NK-92 treated with Interleukin-12 subunit alpha and Interleukin-12 subunit beta, amount 100 ng/mL, for 24 hours (cell line): ENCODE measurements around the gene PTCSC3.

Source experiments
- DNase-seq: peaks from one replicate; lab custom pipeline; 2025; lab: John Stamatoyannopoulos, UW

Gene PTCSC3

DNA sequence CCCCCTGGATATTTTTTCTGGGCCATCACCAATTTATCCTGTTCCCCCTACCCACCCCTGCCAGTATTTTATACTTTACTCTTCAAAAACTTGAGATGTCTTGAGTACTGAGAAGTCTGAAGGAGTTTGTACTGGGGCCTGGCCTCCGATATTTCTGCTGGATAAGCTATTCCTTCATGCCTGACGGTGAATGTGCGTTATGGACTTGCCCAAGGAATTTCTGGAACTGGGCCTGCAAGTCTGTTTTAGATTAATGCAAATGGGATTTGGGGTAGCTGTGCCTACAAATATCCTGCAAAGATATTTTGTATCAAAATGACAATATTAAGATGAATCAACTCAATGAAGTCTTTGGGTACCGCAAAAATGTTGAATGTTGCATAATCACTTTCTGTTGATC lies at the start of gene PTCSC3:
Gene PTCSC3, minus strand, starts transcription at position 199 of the 400 bp plus-strand sequence.
- DNase-seq, result no peak

DNA sequence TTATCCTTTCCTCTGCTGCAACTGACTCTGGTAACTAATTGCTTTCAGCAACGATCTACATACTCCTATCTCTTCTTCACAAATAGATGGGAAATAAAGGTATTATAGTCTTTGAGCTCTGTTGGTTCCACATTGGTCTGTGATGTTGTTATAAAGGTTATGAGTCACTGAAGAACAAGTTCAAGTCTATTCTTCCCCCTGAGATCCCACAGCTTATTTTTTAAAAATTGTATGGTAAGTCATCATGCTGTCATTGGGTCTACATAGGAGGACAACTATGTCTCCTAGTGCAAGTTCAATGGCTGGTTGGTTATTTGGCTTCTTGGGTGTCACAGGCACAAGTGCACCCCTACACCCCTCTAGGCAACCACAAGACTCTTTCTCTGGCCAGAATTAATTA lies 49.6 kb upstream of the PTCSC3 start:
- DNase-seq, result no peak

DNA sequence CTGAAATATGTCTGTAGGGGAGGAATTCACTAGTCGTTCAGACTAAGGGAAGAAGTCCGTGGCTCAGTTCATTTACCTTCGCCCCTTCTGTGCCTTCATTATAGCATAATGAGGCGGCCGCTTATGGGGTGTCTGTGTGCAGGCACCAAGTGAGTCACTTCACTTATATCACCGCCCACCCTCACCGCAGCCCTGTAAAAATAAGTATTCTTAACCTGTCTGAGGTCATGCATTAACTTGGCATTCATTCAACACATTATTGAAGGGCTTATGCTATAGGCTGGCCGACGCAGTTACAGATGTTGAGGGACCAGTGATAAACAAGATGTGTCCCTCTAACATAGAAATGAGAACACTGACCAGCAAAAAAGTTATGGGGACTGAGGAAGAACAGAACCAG lies 47.7 kb upstream of the PTCSC3 start:
- DNase-seq, result no peak

DNA sequence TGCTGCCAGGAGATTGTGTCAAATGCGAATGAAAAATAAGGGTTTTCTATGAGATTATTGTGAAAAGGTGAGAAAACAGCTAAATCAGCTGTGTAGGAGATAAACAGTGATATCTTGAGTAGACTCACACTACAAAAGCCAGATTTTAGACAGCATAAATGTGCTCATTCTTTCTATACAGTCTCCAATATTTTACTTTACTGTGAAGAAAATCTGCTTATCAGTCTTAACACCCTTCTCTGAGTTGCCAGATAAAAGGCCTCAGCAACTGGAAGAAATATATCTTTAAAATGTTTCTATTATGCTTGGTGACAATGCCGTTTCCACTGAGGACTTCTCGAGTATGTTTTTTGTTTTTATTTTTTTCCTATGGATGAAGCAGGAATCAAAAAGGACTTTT lies 47.0 kb upstream of the PTCSC3 start:
- no peak for DNase-seq

DNA sequence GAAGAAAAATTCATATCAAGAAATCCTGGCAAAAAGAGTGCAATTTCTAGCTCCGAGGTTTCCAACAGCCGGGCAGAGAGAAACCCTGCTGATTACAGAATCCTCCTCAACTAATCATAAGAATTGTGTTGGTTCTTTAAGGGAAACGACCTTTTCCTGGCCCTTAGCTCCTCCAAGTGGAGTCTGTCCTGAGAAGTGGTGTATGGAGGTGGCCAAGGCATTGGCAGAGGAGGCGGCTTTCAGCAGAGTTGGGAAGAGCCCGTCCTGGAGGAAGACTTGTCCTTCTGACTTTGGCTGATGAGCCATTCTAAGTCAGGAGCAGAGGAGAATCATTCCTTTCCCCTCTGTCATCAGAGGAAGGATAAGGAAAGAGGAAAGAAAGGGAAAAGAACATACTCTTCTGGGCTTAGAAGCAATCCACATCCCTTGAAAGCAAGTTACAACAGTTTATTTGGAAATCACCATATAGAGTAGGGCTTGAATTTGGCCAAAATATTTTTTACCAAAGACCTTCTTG lies 46.5 kb upstream of the PTCSC3 start:
- DNase-seq, result no peak

DNA sequence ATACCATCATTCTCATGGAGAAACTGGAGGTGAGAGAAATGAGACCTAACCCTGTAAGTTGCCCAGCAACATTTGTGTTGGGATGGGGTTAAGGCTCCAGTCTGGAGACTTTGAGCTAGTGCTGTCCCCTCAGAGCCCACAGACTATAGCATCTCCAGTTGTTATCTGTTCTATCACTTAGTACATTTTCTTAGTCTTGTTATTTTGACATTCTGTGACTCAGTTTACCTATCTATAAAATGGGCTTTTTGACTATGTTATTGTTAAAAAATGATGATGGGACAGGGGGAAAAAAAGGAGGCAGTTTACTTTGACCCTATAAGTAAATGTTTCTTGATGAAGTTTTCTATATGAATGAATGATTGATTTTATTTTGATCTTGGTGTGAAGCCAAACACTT lies 45.8 kb upstream of the PTCSC3 start:
- DNase-seq, result no peak

DNA sequence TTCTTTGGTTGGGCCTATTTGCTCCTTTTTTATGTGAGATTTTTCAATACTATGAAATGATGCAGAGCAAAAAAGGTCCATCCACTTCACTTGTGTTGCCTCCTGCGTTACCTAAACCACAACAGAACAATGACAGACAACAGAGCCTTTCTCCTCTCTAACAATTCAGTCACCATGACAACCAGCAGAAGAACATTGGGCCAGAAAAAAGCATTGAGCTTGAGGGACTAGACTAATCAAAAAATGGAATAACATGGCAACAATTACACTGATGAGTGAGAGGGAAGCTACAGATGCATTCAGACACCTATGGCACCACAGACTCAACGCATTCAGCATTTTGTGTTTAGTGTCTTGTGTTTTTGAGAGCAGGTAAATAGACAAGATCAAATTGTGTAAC lies 44.6 kb upstream of the PTCSC3 start:
- no peak for DNase-seq

DNA sequence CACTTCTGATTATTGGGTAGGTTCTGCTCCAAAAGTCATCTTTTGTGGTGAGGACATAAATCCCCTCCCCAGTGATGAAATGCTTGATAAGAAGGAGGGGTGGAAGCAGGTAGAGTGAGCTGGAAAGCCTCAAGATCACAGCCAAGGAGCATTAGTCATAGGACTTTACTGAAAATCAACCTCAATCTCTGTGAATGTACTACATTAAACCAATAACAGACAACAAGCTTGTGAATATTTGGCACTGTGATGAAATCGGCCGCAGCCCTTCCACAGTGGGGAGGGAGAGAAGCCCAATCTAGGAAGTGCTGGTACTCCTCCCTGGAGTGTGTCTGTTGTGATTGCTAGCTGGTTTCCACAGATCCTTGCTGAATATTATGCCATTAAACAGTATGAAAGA lies 41.2 kb upstream of the PTCSC3 start:
- DNase-seq, result no peak

DNA sequence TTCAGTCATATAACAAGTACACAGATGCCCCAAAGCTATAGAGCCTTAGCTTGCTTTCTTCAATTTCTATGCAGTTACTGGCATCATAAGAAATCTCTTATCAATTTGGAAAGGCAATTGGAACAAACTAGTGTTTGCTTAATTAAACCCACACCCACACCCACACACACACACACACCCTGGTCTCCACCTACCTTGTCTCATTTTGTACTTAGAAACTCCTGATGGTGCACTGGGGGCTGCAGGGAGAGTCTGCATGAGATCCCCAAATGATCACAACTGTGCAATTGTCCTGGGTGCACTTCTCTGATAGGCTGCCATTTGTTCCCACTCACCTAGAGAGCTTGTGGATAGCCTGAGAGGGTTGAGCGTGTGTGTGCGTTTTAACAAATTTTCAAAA lies 40.5 kb upstream of the PTCSC3 start:
- DNase-seq, result no peak

DNA sequence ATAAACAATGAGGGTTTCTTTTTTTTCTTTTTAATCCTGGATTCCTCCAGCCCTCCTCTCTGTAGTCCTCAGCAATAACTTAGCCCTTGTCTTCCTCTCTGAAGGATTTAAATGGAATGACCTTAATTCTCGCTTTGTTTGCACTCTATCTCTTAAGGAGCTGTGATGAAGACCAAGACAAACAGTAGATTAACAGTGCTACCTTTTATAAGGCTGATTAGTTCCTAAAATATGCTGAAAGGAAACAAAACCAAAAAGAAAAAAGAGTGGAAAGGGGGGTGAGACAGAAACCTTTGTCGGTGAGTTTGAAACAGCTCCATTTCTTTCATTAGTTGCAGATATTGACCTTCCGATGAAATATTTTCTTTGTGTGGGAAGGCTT lies 38.7 kb upstream of the PTCSC3 start:
- DNase-seq, result no peak

DNA sequence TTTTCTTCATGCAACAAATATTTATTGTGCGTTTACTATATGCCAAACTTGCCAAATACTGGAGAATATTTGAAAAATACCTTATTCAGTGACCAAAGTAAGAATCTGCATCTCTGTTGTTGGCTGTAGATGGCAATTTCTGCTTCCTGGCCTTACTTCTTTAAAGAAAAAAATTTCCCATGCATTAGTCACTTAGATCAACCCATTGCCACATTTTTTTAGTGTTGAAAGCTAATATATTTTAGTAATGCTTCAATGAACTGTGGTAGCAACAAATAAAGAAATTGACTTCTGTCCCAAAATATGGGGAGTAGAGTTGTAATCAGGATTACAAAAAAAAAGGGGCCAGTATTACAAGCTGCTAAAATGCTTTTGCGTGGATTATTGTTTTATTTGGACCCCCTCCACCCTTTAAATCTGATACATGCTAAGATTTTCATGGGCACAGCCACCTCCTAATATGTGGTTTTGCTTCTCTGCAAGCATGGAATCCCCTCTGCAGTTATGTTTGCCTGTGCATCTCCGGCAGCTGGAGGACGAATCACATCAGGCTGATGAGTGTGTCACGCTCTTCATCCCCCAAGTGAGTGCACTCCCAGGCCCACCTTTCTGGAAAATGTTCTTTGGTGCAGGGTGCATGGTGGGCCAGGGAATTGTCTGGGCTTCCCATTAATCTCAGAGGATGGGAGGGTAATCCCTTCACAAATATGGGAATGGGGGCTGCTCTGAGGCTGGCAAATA lies 38.1 kb upstream of the PTCSC3 start:
- no peak for DNase-seq

DNA sequence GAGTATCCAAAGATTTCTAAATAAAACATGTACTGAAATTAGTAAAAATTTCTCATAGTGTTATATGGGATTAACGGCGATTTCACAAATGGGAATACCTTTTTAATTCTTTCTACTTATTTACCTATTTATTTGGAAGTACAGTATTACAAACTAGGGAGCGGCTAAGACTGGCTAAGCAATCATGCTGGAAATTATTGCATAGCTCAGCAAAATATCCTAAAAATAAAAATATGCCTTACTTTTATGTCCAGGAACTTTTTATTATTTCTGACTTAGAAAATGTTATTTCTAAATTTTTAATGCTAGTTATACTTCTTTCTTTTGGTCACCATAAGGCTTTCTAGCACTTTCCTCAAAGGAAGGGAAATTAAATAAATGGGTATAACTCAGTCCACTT lies 36.5 kb upstream of the PTCSC3 start:
- no peak for DNase-seq

DNA sequence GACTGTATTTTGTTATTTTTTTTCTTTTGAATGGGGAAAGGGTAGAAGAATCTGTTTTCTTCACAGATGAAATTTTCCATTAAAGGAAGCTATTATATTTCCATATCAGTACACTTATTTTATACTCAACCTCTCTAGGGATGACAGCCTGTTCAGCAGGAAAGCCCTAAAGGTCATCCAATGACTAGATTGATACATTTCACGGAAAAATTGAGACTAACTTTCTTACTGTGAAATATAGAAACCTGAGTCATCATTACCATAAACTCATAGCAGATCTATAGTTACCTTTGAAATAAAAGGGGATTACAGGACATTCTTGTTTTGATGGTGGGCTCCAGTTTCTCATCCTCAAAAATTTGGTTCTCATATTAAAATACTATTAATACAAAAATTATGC lies 36.1 kb upstream of the PTCSC3 start:
- DNase-seq, result no peak

DNA sequence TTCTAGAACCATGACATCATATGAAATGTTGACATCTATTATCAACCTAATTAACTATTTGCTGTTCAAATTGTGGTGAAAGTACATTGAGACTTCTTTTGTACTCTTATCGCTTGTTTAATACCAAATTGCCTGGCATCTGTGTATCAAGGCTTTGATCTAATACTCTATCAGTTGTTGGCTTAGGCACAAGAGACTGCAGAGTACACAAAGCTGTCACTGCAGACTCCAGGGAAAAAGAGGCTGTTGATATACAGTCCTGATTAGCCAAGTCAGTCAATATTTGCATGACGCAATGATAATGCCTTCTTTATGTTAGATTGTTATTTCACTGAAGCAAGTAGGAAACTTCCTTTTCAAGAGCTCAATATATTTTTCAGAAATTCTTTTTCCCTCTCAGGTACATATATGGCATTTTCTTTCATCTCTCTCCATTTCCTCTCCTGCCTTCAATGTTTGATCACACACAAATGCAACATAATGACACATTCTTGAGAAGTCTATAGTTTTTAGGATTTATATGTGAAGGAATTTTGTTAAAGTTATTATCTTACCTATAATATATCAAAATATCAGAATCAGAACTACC lies 32.3 kb upstream of the PTCSC3 start:
- DNase-seq, result no peak

DNA sequence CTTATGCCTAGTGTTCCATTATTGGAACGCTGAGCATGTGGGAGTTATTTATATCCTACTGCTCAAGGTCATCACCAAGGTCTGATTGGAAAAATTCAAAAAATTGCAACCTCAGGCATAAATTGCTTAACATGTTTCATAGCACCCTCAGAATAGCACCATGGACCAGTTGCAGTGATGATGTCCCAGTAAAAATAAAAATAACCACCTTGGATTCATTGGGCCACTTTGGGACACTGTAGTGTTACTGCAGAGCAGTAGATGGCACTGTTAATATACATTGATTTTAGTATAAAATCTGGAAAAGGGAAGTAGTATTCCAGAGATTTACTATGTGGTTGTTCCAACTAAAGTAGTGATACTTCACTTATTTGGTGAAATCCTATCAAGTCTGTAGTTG lies 31.0 kb upstream of the PTCSC3 start:
- no peak for DNase-seq

DNA sequence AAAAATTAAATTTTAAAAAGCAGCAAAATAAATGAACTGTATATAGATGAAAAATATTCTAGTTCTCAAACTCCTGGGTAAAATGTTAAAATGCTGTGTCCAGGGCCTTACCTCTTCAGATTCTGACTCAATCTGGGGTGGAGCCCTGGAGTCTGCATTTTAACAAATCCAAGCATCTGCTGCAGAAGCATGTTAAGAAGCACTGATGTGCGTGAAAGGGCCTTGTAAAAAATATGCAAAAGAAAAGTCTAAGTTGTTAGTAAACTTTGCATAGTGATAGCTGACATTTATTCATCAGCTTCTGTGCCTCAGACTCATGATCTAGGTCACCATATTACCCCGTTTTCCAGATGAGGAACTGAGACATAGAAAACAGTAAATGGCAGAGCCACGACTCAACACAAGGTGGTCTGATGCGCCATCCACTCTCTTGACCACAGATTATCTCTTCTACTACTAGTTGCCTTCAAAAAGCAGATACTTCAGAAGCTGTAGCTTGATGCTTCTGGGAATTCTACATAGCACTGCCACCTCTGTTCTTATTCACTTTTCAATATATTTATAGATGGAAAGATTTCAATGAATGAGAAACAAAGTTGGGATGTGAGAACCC lies 28.0 kb upstream of the PTCSC3 start:
- no peak for DNase-seq

DNA sequence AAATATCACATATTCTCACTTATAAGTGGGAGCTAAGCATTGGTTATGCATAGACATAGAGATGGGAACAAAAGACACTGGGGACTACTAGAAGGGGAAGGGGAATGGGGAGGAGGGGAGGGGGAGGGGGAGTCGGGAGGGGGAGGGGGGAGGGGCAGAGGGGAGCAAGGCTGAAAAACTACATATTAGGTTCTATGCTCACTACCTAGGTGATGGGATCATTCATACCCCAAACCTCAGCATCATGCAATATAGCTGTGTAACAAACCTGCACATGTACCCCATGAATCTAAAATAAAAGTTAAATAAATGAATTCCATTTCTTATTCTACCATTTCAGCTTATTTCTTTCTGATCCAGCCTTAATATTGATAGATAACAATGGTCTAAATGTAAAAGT lies 21.9 kb upstream of the PTCSC3 start:
- no peak for DNase-seq

DNA sequence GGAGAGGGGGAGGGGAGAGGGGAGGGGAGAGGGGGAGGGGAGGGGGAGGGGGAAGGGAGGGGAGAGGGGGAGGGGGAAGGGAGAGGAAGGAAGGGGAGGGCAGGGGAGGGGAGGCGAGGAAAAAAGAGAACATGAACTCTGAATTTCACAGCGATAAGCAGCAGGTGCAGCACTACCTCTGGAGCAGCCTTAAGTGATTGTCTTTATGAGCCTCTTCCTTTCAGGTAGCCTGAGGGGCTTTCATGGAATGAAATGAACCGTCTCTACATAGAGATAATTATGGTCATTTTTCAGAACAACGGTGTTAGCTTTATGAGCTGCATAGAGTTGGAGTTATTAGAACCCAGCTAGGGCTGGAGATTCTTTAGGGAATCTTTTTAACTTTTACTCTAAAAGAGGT lies 18.1 kb upstream of the PTCSC3 start:
- DNase-seq, result no peak

DNA sequence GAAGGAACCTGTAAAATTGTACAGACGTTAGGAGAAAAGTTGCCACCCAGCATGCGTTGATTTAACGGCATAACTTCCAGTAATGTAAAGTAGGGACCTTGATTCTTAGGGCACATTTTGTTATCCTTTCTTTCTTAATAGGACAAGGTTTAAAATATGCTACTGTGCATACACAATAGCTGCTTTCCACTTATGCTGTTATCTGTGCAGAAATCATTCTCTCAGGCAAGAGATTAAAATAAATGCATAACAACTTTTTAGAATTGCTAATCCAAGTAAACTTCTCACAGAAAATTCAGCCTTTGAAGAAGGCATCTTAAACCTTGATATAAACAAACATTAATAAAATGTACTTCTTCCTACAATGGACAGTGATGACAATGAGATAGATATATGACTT lies 16.0 kb upstream of the PTCSC3 start:
- DNase-seq, result no peak

DNA sequence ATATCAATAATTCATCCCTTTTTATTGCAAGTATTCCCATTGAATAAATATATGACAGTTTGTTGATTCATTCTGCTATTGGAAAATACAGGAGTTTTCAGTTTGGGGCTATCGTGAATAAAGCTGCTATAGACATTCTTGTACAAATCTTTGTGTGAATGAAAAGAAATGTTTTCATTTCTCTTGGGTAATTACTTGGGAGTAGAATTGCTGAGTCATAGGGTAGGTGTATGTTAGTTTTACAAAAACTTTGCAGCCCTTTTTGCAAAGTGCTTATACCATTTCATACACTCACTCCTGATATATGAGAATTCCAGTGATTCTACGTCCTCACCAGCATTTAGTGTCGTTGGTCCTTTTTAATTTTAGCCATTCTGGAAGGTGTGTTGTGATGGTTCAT lies 6.9 kb upstream of the PTCSC3 start:
- no peak for DNase-seq

DNA sequence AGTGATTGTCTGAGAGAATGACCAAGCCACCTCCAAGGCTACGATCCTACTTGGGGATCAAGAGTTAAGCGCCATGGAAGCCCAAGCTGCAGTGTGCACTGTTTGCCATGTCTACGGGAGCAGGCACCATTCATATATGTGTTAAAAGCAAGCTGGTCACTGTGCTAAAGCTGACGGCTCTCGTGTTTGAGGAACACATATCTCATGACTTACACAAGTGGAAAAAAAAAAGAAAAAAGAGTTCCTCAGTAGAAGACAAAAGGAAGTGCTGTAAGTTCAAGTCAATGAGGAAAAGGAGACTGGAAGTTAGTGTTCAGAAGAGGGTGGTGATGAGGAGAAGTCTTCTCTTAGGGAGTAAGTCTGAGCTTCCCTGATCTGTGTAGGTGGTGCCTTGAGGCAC lies 4.9 kb upstream of the PTCSC3 start:
- no peak for DNase-seq

DNA sequence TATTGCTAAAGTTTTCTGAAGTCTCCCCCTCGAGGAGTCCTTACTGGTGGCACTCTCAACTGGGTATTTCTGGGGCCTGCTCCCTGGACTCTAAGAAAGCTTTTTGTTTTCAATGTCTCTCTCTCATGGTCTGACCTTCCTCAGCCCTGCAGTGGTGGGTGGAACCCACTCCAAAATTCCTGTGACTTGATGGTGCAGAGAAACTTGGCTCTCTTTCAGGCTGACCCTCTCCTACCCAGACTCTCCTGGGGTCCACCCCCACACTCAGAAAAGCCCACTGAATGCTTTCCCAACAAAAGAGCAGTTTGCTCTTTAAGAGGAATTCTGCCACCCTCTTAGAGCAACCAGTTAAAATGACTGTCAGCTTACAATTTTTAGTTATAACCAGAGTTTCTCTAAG lies 967 bp upstream of the PTCSC3 start:
- no peak for DNase-seq

DNA sequence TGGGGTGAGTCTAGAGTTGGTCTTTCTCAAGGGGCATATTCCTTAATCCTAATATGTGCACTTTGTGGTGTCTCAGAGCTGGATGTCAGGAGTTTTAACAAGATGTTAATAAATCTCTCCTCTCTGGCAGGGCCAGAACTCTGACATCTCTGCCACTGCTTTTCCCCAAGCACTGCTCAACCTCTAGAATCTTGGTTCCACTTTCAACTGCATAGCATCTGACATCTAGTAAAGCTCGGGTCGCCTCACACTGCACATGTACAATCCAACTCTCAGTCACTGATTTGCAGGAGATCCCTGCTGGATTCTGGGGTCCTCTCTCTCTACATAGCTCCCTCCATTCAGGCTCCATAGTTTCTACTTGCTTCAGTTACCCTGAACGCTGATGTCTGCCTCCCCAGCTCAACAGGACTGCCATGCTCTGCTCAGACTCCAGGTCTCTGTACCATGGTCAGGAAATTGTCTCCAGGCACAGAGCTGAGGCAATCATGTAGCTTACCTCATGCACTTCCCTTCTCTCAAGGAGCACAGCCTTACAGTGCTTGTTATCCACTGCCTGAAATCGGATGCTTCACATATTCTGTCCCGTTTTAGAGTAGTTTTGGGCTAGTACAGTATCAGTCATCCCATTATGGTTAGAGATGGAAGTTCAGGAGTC lies 1.6 kb downstream of the PTCSC3 start:
- no peak for DNase-seq
